Measurements from ENCODE around the gene CRYBG2. TPM values are rescaled to one million over a fixed set of nuclear protein-coding genes. Genes with fewer than 3 reads are reported as not detected.

The CRYBG2 gene
- total RNA-seq, result 10 to 100 TPM in 1 of 2 donors, 1 to 10 TPM in 1; 9.0 to 15.1 TPM
- 5.9 TPM for polyA plus RNA-seq (2013, experiment 1 of 2)
- polyA plus RNA-seq (2013, experiment 2 of 2), result 4.4 TPM
- long read RNA-seq, experiment 1, partial matches to known transcripts, result 1 of 4 reads
- long read RNA-seq, experiment 1, other reads (novel, unspliced or antisense), result 3 of 4 reads
- long read RNA-seq, experiment 2, partial matches to known transcripts, result 6 of 11 reads
- long read RNA-seq, experiment 2, other reads (novel, unspliced or antisense), result 5 of 11 reads
- long read RNA-seq, experiment 3, partial matches to known transcripts, result 4 of 8 reads
- long read RNA-seq, experiment 3, other reads (novel, unspliced or antisense), result 4 of 8 reads
- long read RNA-seq, experiment 4, partial matches to known transcripts, result 5 of 32 reads
- long read RNA-seq, experiment 4, other reads (novel, unspliced or antisense), result 27 of 32 reads

GRCh38 chr1:26353976-26354820, at the start of gene CRYBG2:
CRYBG2 (minus strand) TSS chr1:26354130; CDS start chr1:26346657, 7,473 bp downstream.
- no peak for DNase-seq
- H3K27ac ChIP-seq (ENCODE audit: low read depth, low read length), result no peak within 1 kb of the TSS
- no peak within 1 kb of the TSS for H3K4me3 Mint-ChIP-seq
- H3K9ac ChIP-seq (ENCODE audit: extremely low read depth, low read length, poor library complexity, severe bottlenecking), result no peak within 1 kb of the TSS
- H3K9me3 ChIP-seq (ENCODE audit: control insufficient read depth, low read length), result no peaks in the 10 kb centered on the region
- no peaks in the 10 kb centered on the region for H3K36me3 ChIP-seq (ENCODE audit: control insufficient read depth, insufficient read depth, low read length)
- no peak within 1 kb of the TSS for H3K27ac Mint-ChIP-seq
- peaks cover 15% of the 10 kb centered on the region for H3K27me3 Mint-ChIP-seq (ENCODE audit: insufficient read depth)
- no peaks in the 10 kb centered on the region for H3K9me3 Mint-ChIP-seq
- no peak within 1 kb of the TSS for H3K4me3 ChIP-seq (ENCODE audit: low read length)
- 86 to 90% methylated on average over 11 to 21 of the region's 21 CpGs for WGBS, 2 experiments (ENCODE audit: insufficient coverage in 1 of 2, insufficient read length in 1 of 2)
- H3K27me3 ChIP-seq (ENCODE audit: control insufficient read depth, insufficient read depth, low read length, poor library complexity, severe bottlenecking), result peaks cover 3% of the 10 kb centered on the region
- no peaks in the 10 kb centered on the region for H3K36me3 Mint-ChIP-seq (ENCODE audit: low read depth)
- peaks cover 14% of the 10 kb centered on the region for H3K4me1 ChIP-seq (ENCODE audit: control insufficient read depth, insufficient read depth, low read length)
- peaks cover 36% of the 10 kb centered on the region for H3K4me1 Mint-ChIP-seq
- no peak for TF ChIP-seq CTCF (conservative IDR thresholded peaks at IDR 0.05)

GRCh38 chr1:26403656-26404055, 49.7 kb upstream of the CRYBG2 start:
- Histone ChIP-seq H3K27me3 (ENCODE audit: control insufficient read depth, insufficient read depth, low read length, poor library complexity, severe bottlenecking) (no peaks in the 10 kb centered on the region), H3K9ac (ENCODE audit: extremely low read depth, low read length, poor library complexity, severe bottlenecking) (no peak overlapping the region), H3K9me3 (ENCODE audit: control insufficient read depth, low read length) (no peaks in the 10 kb centered on the region), H3K4me1 (ENCODE audit: control insufficient read depth, insufficient read depth, low read length) (no peaks in the 10 kb centered on the region), H3K4me3 (ENCODE audit: low read length) (no peak overlapping the region), H3K27ac (ENCODE audit: low read depth, low read length) (no peak overlapping the region), H3K36me3 (ENCODE audit: control insufficient read depth, insufficient read depth, low read length) (no peaks in the 10 kb centered on the region)
- Mint-ChIP-seq H3K36me3 (ENCODE audit: low read depth) (no peaks in the 10 kb centered on the region), H3K27me3 (ENCODE audit: insufficient read depth) (peaks cover 2% of the 10 kb centered on the region), H3K4me3 (no peak overlapping the region), H3K9me3 (no peaks in the 10 kb centered on the region), H3K27ac (no peak overlapping the region), H3K4me1 (peaks cover 1% of the 10 kb centered on the region)
- no peak for DNase-seq
- no peak for TF ChIP-seq CTCF (conservative IDR thresholded peaks at IDR 0.05)
- 53 to 79% methylated on average over 4 of the region's 4 CpGs for WGBS, 2 experiments (ENCODE audit: insufficient coverage in 1 of 2, insufficient read length in 1 of 2)

GRCh38 chr1:26401891-26402290, 48.0 kb upstream of the CRYBG2 start:
- Histone ChIP-seq H3K36me3 (ENCODE audit: control insufficient read depth, insufficient read depth, low read length) (no peaks in the 10 kb centered on the region), H3K4me3 (ENCODE audit: low read length) (no peak overlapping the region), H3K27me3 (ENCODE audit: control insufficient read depth, insufficient read depth, low read length, poor library complexity, severe bottlenecking) (no peaks in the 10 kb centered on the region), H3K9ac (ENCODE audit: extremely low read depth, low read length, poor library complexity, severe bottlenecking) (no peak overlapping the region), H3K4me1 (ENCODE audit: control insufficient read depth, insufficient read depth, low read length) (no peaks in the 10 kb centered on the region), H3K27ac (ENCODE audit: low read depth, low read length) (no peak overlapping the region), H3K9me3 (ENCODE audit: control insufficient read depth, low read length) (no peaks in the 10 kb centered on the region)
- no peak for DNase-seq
- TF ChIP-seq CTCF (conservative IDR thresholded peaks at IDR 0.05), result no peak
- no peaks in the 10 kb centered on the region for H3K9me3 Mint-ChIP-seq
- H3K27me3 Mint-ChIP-seq (ENCODE audit: insufficient read depth), result peaks cover 2% of the 10 kb centered on the region
- no peaks in the 10 kb centered on the region for H3K4me1 Mint-ChIP-seq
- no peaks in the 10 kb centered on the region for H3K36me3 Mint-ChIP-seq (ENCODE audit: low read depth)
- 91 to 100% methylated on average over 3 of the region's 3 CpGs for WGBS, 2 experiments (ENCODE audit: insufficient coverage in 1 of 2, insufficient read length in 1 of 2)
- no peak overlapping the region for H3K4me3 Mint-ChIP-seq
- H3K27ac Mint-ChIP-seq, result no peak overlapping the region
